Amniotic epithelial cell (primary cell): ENCODE measurements around the gene RNF144A.
A peak's percentile ranks its signal among the peaks of the same experiment; 100 is the strongest.

Experiments used
- DNase-seq: peaks from one replicate; pipeline ENCODE4 v3.0.0-alpha.2; 2010; ENCODE audit warnings: low read depth

The RNF144A gene

GRCh38 chr2:7083580-7084509 is 166.6 kb downstream of the RNF144A start:
- DNase-seq: peak; percentile 52

GRCh38 chr2:7084601-7085000 is 167.4 kb downstream of the RNF144A start:
- DNase-seq: peak; percentile 33

- DNase-seq: no peak
Measured at GRCh38 chr2:7089284-7089683, 172.1 kb downstream of the RNF144A start.

- no peak for DNase-seq
Measured at GRCh38 chr2:7089898-7090510, 172.8 kb downstream of the RNF144A start.

GRCh38 chr2:7093376-7093775 is 176.2 kb downstream of the RNF144A start:
- DNase-seq: no peak
